H9 (cell line): ENCODE results near the gene TGOLN2. TPM values are rescaled to one million over a fixed set of nuclear protein-coding genes. Genes with fewer than 3 reads are reported as not detected.

Source experiments
- DNase-seq: peaks from one replicate; pipeline ENCODE4 v3.0.0-alpha.2; 2017
- H2AFZ ChIP-seq: one replicate; pipeline ENCODE4 v1.6.1; 2013; ENCODE audit warnings: mild to moderate bottlenecking, low read length, control low read depth, moderate library complexity
- H2AK5ac ChIP-seq: 2 replicates; pipeline ENCODE4 v1.6.1; 2013; ENCODE audit warnings: low read length, control low read depth, mixed read lengths; ENCODE audit not compliant: insufficient read length
- H2BK120ac ChIP-seq: one replicate; pipeline ENCODE4 v1.6.1; 2013; ENCODE audit warnings: low read depth, mild to moderate bottlenecking, low read length, control low read depth, inconsistent platforms; ENCODE audit not compliant: poor library complexity, severe bottlenecking
- H2BK12ac ChIP-seq: 2 replicates; pipeline ENCODE4 v1.6.1; 2013; ENCODE audit warnings: low read length, control low read depth, mixed read lengths, low read depth; ENCODE audit not compliant: insufficient read length
- H2BK15ac ChIP-seq: 2 replicates; pipeline ENCODE4 v1.6.1; 2013; ENCODE audit warnings: low read depth, low read length, control low read depth
- H2BK20ac ChIP-seq: one replicate; pipeline ENCODE4 v1.6.1; 2013; ENCODE audit warnings: low read depth, mild to moderate bottlenecking, low read length, control low read depth, inconsistent platforms; ENCODE audit not compliant: poor library complexity, severe bottlenecking
- H2BK5ac ChIP-seq: 2 replicates; pipeline ENCODE4 v1.6.1; 2013; ENCODE audit warnings: low read length, control low read depth, mixed read lengths; ENCODE audit not compliant: insufficient read length
- H3K14ac ChIP-seq: 2 replicates; pipeline ENCODE4 v1.6.1; 2013; ENCODE audit warnings: low read length, control low read depth; ENCODE audit not compliant: insufficient read depth
- H3K18ac ChIP-seq: 2 replicates; pipeline ENCODE4 v1.6.1; 2013; ENCODE audit warnings: low read depth, mild to moderate bottlenecking, mixed read lengths, low read length, control low read depth; ENCODE audit not compliant: insufficient read length
- H3K23ac ChIP-seq: 2 replicates; pipeline ENCODE4 v1.6.1; 2013; ENCODE audit warnings: low read length, control low read depth, mixed read lengths, low read depth; ENCODE audit not compliant: insufficient read length
- H3K23me2 ChIP-seq: 2 replicates; pipeline ENCODE4 v1.6.1; 2013; ENCODE audit warnings: low read depth, mild to moderate bottlenecking, mixed read lengths, low read length, control low read depth; ENCODE audit not compliant: insufficient read length, poor library complexity, severe bottlenecking
- H3K27ac ChIP-seq: 2 replicates; pipeline ENCODE4 v1.5.1; 2013; ENCODE audit warnings: low read length, control low read depth, mixed read lengths, low read depth; ENCODE audit not compliant: insufficient read length
- H3K27me3 ChIP-seq: 2 replicates; pipeline ENCODE4 v1.6.1; 2013; ENCODE audit warnings: low read length, control low read depth, inconsistent platforms; ENCODE audit not compliant: insufficient read depth
- H3K4ac ChIP-seq: 2 replicates; pipeline ENCODE4 v1.6.1; 2013; ENCODE audit warnings: low read depth, mild to moderate bottlenecking, control low read depth, inconsistent platforms, low read length, moderate library complexity
- H3K4me1 ChIP-seq: 2 replicates; pipeline ENCODE4 v1.6.1; 2013; ENCODE audit warnings: low read length, control low read depth, inconsistent platforms; ENCODE audit not compliant: insufficient read depth
- H3K4me2 ChIP-seq: 2 replicates; pipeline ENCODE4 v1.6.1; 2013; ENCODE audit warnings: low read length, control low read depth, mixed read lengths; ENCODE audit not compliant: insufficient read length, insufficient read depth
- H3K56ac ChIP-seq: 2 replicates; pipeline ENCODE4 v1.6.1; 2013; ENCODE audit warnings: low read depth, mild to moderate bottlenecking, mixed read lengths, low read length, control low read depth; ENCODE audit not compliant: insufficient read length
- H3K79me1 ChIP-seq: 2 replicates; pipeline ENCODE4 v1.6.1; 2013; ENCODE audit warnings: low read depth, mild to moderate bottlenecking, moderate library complexity, low read length, control low read depth, inconsistent platforms; ENCODE audit not compliant: insufficient read depth, poor library complexity, severe bottlenecking
- H3K79me2 ChIP-seq: 2 replicates; pipeline ENCODE4 v1.6.1; 2013; ENCODE audit warnings: low read length, control low read depth, inconsistent platforms; ENCODE audit not compliant: insufficient read depth
- H3K9ac ChIP-seq: 2 replicates; pipeline ENCODE4 v1.6.1; 2013; ENCODE audit warnings: low read length, control low read depth, mixed read lengths; ENCODE audit not compliant: insufficient read length; ENCODE audit errors: extremely low read depth
- H3K9me3 ChIP-seq: one replicate; pipeline ENCODE4 v1.6.1; 2013; ENCODE audit warnings: low read depth, low read length, inconsistent platforms; ENCODE audit not compliant: control insufficient read depth
- H3T11ph ChIP-seq: one replicate; pipeline ENCODE4 v1.6.1; 2013; ENCODE audit warnings: mild to moderate bottlenecking, low read length, control low read depth, inconsistent platforms
- H4K20me1 ChIP-seq: one replicate; pipeline ENCODE4 v1.6.1; 2013; ENCODE audit not compliant: control insufficient read depth, insufficient read length, insufficient read depth
- H4K5ac ChIP-seq: 2 replicates; pipeline ENCODE4 v1.6.1; 2013; ENCODE audit warnings: low read depth, mild to moderate bottlenecking, mixed read lengths, low read length, control low read depth; ENCODE audit not compliant: insufficient read length
- H4K8ac ChIP-seq: replicated peaks from 2 replicates; pipeline ENCODE4 v1.6.1; 2013; ENCODE audit warnings: low read length, control low read depth, mixed read lengths, low read depth; ENCODE audit not compliant: insufficient read length
- H4K91ac ChIP-seq: 2 replicates; pipeline ENCODE4 v1.6.1; 2013; ENCODE audit warnings: low read depth, mild to moderate bottlenecking, moderate library complexity, mixed read lengths, low read length, control low read depth; ENCODE audit not compliant: insufficient read length
- H3K27ac Mint-ChIP-seq, 3 experiments: 2 replicates in 2 of 3; 3 replicates in 1 of 3; pipeline ENCODE4 v1.8.0; 2020 to 2021; ENCODE audit warnings: mixed read lengths in 3 of 3, mild to moderate bottlenecking in 1 of 3, moderate library complexity in 1 of 3
- H3K27me3 Mint-ChIP-seq: 2 replicates; pipeline ENCODE4 v1.8.0; 2021; ENCODE audit warnings: low read depth, mild to moderate bottlenecking, moderate library complexity, mixed read lengths
- H3K36me3 Mint-ChIP-seq, 3 experiments: 2 replicates in 2 of 3; 3 replicates in 1 of 3; pipeline ENCODE4 v1.8.0; 2020 to 2021; ENCODE audit warnings: low read depth in 3 of 3, mixed read lengths in 3 of 3; ENCODE audit not compliant: insufficient read depth in 1 of 3
- H3K4me1 Mint-ChIP-seq, 2 experiments: 2 replicates each; pipeline ENCODE4 v1.8.0; 2020; ENCODE audit warnings: mixed read lengths in 2 of 2
- H3K4me3 Mint-ChIP-seq, 2 experiments: 2 replicates in 1 of 2; 3 replicates in 1 of 2; pipeline ENCODE4 v1.8.0; 2020 to 2021; ENCODE audit warnings: mild to moderate bottlenecking in 2 of 2, mixed read lengths in 2 of 2, moderate library complexity in 1 of 2
- H3K9me3 Mint-ChIP-seq, 2 experiments: 2 replicates in 1 of 2; 3 replicates in 1 of 2; pipeline ENCODE4 v1.8.0; 2020; ENCODE audit warnings: mild to moderate bottlenecking in 2 of 2, mixed read lengths in 2 of 2, moderate library complexity in 1 of 2
- WGBS: extraction: QIAGEN DNeasy Blood & Tissue Kit; methylation state at CpG from one replicate; pipeline ENCODE4 v1.1.7; 2013; ENCODE audit warnings: missing lambda C conversion rate, low lambda C conversion rate, mixed read lengths; ENCODE audit not compliant: insufficient read length; ENCODE audit errors: extremely low coverage; 5-methylcytosine and 5-hydroxymethylcytosine counted together
- total RNA-seq: library from RNA; stranded (reverse); gene quantifications from 2 replicates; pipeline ENCODE4 v1.2.1, GENCODE V29; 2021
- TF ChIP-seq, protein P1 (sequence below): fragments of 200-600 bp; sonication (generic); conservative IDR thresholded peaks from 3 replicates; pipeline ENCODE4 v1.8.0; 2021; ENCODE audit warnings: antibody characterized with exemption, mild to moderate bottlenecking

TGOLN2 gene
- total RNA-seq, 1 experiment from 2014 or later, result 47.8 TPM

DNA sequence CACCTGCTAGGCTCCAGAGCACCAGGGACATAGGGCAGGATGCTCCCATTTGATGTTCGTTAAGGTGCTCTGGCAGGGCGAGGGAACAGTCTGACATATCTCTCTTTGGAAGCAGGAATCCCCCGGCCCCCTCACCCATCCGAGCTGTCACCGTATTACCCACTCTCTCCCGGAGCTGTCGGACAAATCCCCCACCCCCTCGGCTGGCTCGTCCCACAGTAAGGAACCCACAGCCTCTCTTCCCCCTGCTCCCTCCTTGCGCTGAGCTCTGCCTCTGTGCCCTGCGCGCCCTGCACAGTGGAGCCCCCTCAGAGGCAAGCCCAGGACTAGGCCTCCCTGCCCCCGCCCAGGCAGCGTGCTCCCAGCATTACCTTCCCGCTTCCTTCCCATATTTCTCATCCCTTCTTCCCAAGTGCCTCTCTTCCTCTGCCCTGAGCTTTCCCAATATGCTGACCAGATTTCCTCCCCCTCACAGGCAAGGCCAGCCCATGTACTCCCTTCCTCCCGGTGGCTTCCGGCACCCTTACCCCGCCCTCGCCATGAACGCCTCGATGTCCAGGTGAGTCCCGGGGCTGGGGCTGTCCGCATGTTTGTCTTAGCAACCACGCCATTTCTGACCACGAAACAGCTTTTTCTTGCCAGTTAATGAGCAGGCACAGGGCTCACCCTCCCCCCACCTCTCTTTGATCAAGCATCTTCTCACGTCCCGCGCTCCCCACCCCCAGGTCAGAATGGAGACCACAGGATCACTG lies 23.8 kb downstream of the TGOLN2 start:
- Histone ChIP-seq H2AFZ (no peak overlapping the region), H3K18ac (no peak overlapping the region), H2AK5ac (no peak overlapping the region), H2BK15ac (no peak overlapping the region), H4K20me1 (no peaks in the 10 kb centered on the region), H3K23me2 (no peaks in the 10 kb centered on the region), H3K79me1 (no peaks in the 10 kb centered on the region), H4K5ac (no peak overlapping the region), H3K27me3 (no peaks in the 10 kb centered on the region), H3K4me2 (no peak overlapping the region), H4K8ac (no peak overlapping the region), H2BK12ac (no peak overlapping the region), H2BK20ac (no peak overlapping the region), H3K56ac (no peak overlapping the region), H3K27ac (no peak overlapping the region), H2BK120ac (no peak overlapping the region), H4K91ac (no peak overlapping the region), H3T11ph (no peak overlapping the region), H3K9ac (no peak overlapping the region), H3K9me3 (no peaks in the 10 kb centered on the region), H3K79me2 (no peaks in the 10 kb centered on the region), H2BK5ac (no peak overlapping the region), H3K4ac (no peak overlapping the region), H3K23ac (no peak overlapping the region), H3K14ac (no peak overlapping the region), H3K4me1 (no peaks in the 10 kb centered on the region)
- TF ChIP-seq, protein P1, sequence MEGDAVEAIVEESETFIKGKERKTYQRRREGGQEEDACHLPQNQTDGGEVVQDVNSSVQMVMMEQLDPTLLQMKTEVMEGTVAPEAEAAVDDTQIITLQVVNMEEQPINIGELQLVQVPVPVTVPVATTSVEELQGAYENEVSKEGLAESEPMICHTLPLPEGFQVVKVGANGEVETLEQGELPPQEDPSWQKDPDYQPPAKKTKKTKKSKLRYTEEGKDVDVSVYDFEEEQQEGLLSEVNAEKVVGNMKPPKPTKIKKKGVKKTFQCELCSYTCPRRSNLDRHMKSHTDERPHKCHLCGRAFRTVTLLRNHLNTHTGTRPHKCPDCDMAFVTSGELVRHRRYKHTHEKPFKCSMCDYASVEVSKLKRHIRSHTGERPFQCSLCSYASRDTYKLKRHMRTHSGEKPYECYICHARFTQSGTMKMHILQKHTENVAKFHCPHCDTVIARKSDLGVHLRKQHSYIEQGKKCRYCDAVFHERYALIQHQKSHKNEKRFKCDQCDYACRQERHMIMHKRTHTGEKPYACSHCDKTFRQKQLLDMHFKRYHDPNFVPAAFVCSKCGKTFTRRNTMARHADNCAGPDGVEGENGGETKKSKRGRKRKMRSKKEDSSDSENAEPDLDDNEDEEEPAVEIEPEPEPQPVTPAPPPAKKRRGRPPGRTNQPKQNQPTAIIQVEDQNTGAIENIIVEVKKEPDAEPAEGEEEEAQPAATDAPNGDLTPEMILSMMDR, result no peak
- Mint-ChIP-seq H3K27ac (peak overlapping the region in 2 of 3 experiments; percentile 5 to 82; a peak in 3 of 7 replicates), H3K4me1 (peaks cover 7 to 10% of the 10 kb centered on the region in 2 experiments), H3K27me3 (no peaks in the 10 kb centered on the region), H3K36me3 (peaks cover 42 to 69% (median 64%) of the 10 kb centered on the region in 3 experiments), H3K9me3 (no peaks in the 10 kb centered on the region), H3K4me3 (no peak overlapping the region; a peak in 1 of 5 replicates)
- WGBS, result no CpG with 5 or more reads among the region's 28 CpGs
- no peak for DNase-seq
